ENCODE data around the gene RAD51B. TPM values are rescaled to one million over a fixed set of nuclear protein-coding genes. Genes with fewer than 3 reads are reported as not detected.

The RAD51B gene
- total RNA-seq, 1 experiment from 2014 or later, result 8.5 TPM

GRCh38 chr14:68637106-68638021 lies 817.8 kb downstream of the RAD51B start:
- Histone ChIP-seq H3K36me3 (ENCODE audit: control insufficient read depth, insufficient read depth, low read length) (no peaks in the 10 kb centered on the region), H3K27me3 (ENCODE audit: control insufficient read depth, insufficient read depth, low read length) (no peaks in the 10 kb centered on the region), H3K4me3 (ENCODE audit: low read depth in 2 of 2, low read length in 2 of 2) (no peak overlapping the region), H3K4me1 (ENCODE audit: control insufficient read depth, insufficient read depth, low read length) (no peaks in the 10 kb centered on the region), H3K9me3 (ENCODE audit: control insufficient read depth, insufficient read depth, low read depth, low read length) (peaks cover 5% of the 10 kb centered on the region; the same call in 1 of the 2 replicates), H3K27ac (ENCODE audit: low read length) (no peak overlapping the region)
- intact Hi-C loops (cut with micrococcal nuclease; ENCODE audit: unreplicated experiment) (no loop called here), in situ Hi-C loops (cut with HindIII; ENCODE audit: low pct_unique_long_range_greater_than_20kb, low sequenced_read_pairs) (no loop called here)
- TF ChIP-seq POLR2AphosphoS5 (IDR thresholded peaks at IDR 0.05; ENCODE audit: low read depth, low read length) (no peak), REST (IDR thresholded peaks at IDR 0.05; ENCODE audit: insufficient read depth in 1 of 2, low read depth in 2 of 2, low read length in 1 of 2) (no peak), TCF7L2 (IDR thresholded peaks at IDR 0.05; ENCODE audit: low read depth, low read length) (no peak), CTCF (IDR thresholded peaks at IDR 0.05) (no peak), SIN3A (IDR thresholded peaks at IDR 0.05; ENCODE audit: borderline replicate concordance, insufficient read depth, low read depth, low read length) (no peak)
- POLR2A ChIA-PET, result no interaction called here
- no TSS peak for BruUV-seq (replicated peaks)
- DNase-seq (ENCODE audit: low read depth, low spot score) (no peak), ATAC-seq (no peak)
- CTCF ChIA-PET, result no interaction called here

GRCh38 chr14:68638141-68638999 lies 818.8 kb downstream of the RAD51B start:
- CTCF ChIA-PET, result no interaction called here
- H3K4me3 ChIP-seq (ENCODE audit: low read depth in 2 of 2, low read length in 2 of 2), result no peak overlapping the region
- no peak for TF ChIP-seq CTCF (IDR thresholded peaks at IDR 0.05)

More at GRCh38 chr14:68638141-68638999, 818.8 kb downstream of the RAD51B start:
- Histone ChIP-seq H3K27me3 (ENCODE audit: control insufficient read depth, insufficient read depth, low read length) (no peaks in the 10 kb centered on the region), H3K9me3 (ENCODE audit: control insufficient read depth, insufficient read depth, low read depth, low read length) (peaks cover 5% of the 10 kb centered on the region; the same call in 1 of the 2 replicates), H3K4me1 (ENCODE audit: control insufficient read depth, insufficient read depth, low read length) (no peaks in the 10 kb centered on the region), H3K27ac (ENCODE audit: low read length) (no peak overlapping the region; the same call in 1 of the 2 replicates), H3K36me3 (ENCODE audit: control insufficient read depth, insufficient read depth, low read length) (no peaks in the 10 kb centered on the region)
- in situ Hi-C loops (cut with HindIII; ENCODE audit: low pct_unique_long_range_greater_than_20kb, low sequenced_read_pairs), result no loop called here
- no TSS peak for BruUV-seq (replicated peaks)
- intact Hi-C loops (cut with micrococcal nuclease; ENCODE audit: unreplicated experiment), result no loop called here
- no peak for ATAC-seq
- POLR2A ChIA-PET, result no interaction called here
- DNase-seq (ENCODE audit: low read depth, low spot score), result no peak
